ENCODE results near the gene WDR91. TPM values are rescaled to one million over a fixed set of nuclear protein-coding genes. Genes with fewer than 3 reads are reported as not detected.

The WDR91 gene
- total RNA-seq, 1 experiment from 2014 or later = 7.0 TPM

DNA sequence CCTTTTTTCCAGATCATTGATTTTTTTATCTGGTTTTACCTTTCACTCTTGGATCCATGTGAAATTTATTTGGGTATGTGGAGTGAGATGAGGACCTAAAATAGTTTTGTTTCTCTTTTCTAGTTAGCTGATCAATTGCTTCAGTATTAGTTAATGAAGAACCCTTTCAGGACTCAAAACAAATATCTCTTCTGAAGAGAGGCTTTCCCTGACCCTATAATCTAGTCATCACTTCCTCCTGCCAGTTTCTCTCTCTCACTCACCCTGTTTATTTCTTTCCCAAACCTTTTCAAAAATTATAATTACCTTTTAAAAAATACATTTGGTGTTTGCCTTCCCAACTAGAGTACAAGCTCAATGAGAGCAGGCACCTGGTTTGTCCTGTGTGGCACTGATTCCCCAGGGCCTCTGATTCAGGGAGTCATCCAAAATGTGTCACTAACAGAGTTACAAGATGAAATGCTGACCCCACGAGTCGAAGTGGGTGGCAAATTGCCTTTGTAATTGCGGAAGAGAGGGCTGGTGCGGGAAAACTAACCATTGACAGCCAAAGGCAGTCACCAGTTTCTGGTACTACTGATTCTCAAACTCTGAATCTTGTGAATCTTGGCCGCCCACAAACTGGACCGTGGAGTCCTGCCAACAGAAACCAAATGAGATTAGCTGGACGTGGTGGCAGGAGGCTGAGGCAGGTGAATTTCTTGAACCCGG is 61.1 kb downstream of the WDR91 start:
- BruUV-seq (replicated peaks) = no TSS peak
- Histone ChIP-seq H3K9me3 (ENCODE audit: low read depth, low read length, poor library complexity, severe bottlenecking) (peaks cover 11% of the 10 kb centered on the region), H3K36me3 (ENCODE audit: insufficient read depth, low read length, poor library complexity, severe bottlenecking) (no peaks in the 10 kb centered on the region), H3K27me3 (replicated peaks; ENCODE audit: insufficient read depth, low read depth, low read length, poor library complexity) (no peaks in the 10 kb centered on the region), H3K27ac (ENCODE audit: low read depth, low read length, poor library complexity, severe bottlenecking) (no peak overlapping the region), H3K4me1 (ENCODE audit: insufficient read depth, low read length, poor library complexity, severe bottlenecking) (no peaks in the 10 kb centered on the region), H3K4me3 (ENCODE audit: low read depth, low read length, poor library complexity, severe bottlenecking) (no peak overlapping the region)
- ChIA-PET POLR2A (ENCODE audit: low non-redundant PET) (no interaction called here), CTCF (no interaction called here)
- no peak for TF ChIP-seq EZH2 (IDR thresholded peaks at IDR 0.05; ENCODE audit: borderline replicate concordance, low read depth, low read length, poor library complexity, severe bottlenecking)
- TF ChIP-seq, protein P1, sequence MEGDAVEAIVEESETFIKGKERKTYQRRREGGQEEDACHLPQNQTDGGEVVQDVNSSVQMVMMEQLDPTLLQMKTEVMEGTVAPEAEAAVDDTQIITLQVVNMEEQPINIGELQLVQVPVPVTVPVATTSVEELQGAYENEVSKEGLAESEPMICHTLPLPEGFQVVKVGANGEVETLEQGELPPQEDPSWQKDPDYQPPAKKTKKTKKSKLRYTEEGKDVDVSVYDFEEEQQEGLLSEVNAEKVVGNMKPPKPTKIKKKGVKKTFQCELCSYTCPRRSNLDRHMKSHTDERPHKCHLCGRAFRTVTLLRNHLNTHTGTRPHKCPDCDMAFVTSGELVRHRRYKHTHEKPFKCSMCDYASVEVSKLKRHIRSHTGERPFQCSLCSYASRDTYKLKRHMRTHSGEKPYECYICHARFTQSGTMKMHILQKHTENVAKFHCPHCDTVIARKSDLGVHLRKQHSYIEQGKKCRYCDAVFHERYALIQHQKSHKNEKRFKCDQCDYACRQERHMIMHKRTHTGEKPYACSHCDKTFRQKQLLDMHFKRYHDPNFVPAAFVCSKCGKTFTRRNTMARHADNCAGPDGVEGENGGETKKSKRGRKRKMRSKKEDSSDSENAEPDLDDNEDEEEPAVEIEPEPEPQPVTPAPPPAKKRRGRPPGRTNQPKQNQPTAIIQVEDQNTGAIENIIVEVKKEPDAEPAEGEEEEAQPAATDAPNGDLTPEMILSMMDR (conservative IDR thresholded peaks at IDR 0.05; ENCODE audit: low read depth, low read length) = no peak
- intact Hi-C loops (cut with micrococcal nuclease; ENCODE audit: unreplicated experiment) = no loop called here
- DNase-seq (ENCODE audit: low spot score) = no peak

DNA sequence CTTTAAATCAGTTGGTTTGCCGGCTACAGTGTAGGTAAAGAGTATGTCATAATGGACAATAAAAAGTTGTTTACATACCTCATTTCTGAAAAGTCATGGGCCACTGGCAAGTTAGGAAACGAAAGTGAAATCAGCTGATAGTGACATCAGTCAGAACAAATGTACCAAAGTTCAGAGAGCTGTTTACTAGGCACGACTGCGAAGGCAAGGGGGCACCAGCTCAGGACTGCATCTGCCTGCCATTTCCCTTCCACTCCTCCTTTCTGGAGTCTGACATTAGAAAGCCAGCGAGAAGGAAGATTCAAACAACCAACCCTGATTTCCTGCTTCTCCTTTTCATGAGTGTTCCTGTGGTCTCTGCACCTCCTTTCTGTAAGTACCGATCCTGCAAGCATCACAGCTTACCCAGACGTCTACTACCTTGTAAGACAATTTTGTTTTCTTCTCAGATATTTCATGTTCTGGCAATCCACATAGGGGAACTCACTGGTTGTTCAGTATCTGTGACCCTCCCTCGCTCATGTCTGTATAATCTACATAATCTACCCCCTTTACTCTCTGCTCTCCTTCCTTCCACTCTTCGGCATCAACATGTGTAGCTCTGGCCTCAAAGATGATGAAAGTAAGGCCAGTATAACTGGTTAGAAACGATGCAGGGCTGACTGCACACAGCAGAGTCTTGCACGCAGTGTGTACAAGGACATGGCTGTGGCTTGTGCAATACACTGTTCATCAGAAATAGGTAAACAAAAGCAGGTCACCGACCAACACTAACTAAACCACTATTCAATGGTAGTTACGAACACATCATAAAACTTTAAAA is 63.2 kb downstream of the WDR91 start, which contains the start of gene TMEM140:
TMEM140 (plus strand) TSS at position 174 of the 823 bp plus-strand sequence. CDS start 16,370 bp downstream, outside the sequence.
- H3K27ac ChIP-seq (ENCODE audit: low read depth, low read length, poor library complexity, severe bottlenecking) = no peak within 1 kb of the TSS
- TF ChIP-seq EZH2 (IDR thresholded peaks at IDR 0.05; ENCODE audit: borderline replicate concordance, low read depth, low read length, poor library complexity, severe bottlenecking) = no peak
- TF ChIP-seq, protein P1 (conservative IDR thresholded peaks at IDR 0.05; ENCODE audit: low read depth, low read length) = no peak
- no peak for DNase-seq (ENCODE audit: low spot score)
- ChIA-PET POLR2A (ENCODE audit: low non-redundant PET) (no interaction called here), CTCF (no interaction called here)
- no peaks in the 10 kb centered on the region for H3K36me3 ChIP-seq (ENCODE audit: insufficient read depth, low read length, poor library complexity, severe bottlenecking)
- intact Hi-C loops (cut with micrococcal nuclease; ENCODE audit: unreplicated experiment) = no loop called here
- no peaks in the 10 kb centered on the region for H3K9me3 ChIP-seq (ENCODE audit: low read depth, low read length, poor library complexity, severe bottlenecking)
- no peaks in the 10 kb centered on the region for H3K27me3 ChIP-seq (replicated peaks; ENCODE audit: insufficient read depth, low read depth, low read length, poor library complexity)
- H3K4me3 ChIP-seq (ENCODE audit: low read depth, low read length, poor library complexity, severe bottlenecking) = no peak within 1 kb of the TSS
- BruUV-seq (replicated peaks) = no TSS peak
- H3K4me1 ChIP-seq (ENCODE audit: insufficient read depth, low read length, poor library complexity, severe bottlenecking) = no peaks in the 10 kb centered on the region

DNA sequence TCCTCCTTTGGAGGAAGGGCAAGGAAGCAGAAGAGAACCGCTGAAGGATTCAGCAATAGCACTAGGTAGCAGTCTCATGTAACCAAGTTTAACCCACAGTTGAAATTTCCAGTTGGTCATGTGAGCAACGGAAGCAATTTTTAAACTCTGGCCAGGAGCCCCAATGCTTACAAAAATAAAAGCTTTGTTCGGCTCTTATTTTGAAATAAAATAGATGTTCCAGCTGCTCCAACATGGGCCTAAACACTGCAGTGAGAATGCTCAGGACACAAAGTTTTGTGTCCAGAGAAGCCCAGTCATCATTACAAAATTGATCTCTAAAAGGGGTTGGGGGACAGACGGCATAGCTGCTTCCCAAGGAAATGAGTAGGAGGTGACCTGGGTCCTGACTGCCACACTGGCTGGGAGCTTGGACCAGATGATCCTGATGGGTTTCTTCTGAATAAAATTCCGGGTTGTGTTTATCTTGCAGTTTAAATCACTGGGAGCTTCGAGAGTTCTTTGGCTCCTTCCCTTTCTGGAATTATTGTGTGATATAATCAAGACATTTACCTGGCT is 63.9 kb downstream of the WDR91 start:
- H3K36me3 ChIP-seq (ENCODE audit: insufficient read depth, low read length, poor library complexity, severe bottlenecking) = no peaks in the 10 kb centered on the region
- no peak overlapping the region for H3K4me3 ChIP-seq (ENCODE audit: low read depth, low read length, poor library complexity, severe bottlenecking)
- CTCF ChIA-PET = no interaction called here
- DNase-seq (ENCODE audit: low spot score) = no peak
- no peak overlapping the region for H3K27ac ChIP-seq (ENCODE audit: low read depth, low read length, poor library complexity, severe bottlenecking)
- H3K27me3 ChIP-seq (replicated peaks; ENCODE audit: insufficient read depth, low read depth, low read length, poor library complexity) = no peaks in the 10 kb centered on the region
- TF ChIP-seq EZH2 (IDR thresholded peaks at IDR 0.05; ENCODE audit: borderline replicate concordance, low read depth, low read length, poor library complexity, severe bottlenecking) = no peak
- TF ChIP-seq, protein P1 (conservative IDR thresholded peaks at IDR 0.05; ENCODE audit: low read depth, low read length) = no peak
- no peaks in the 10 kb centered on the region for H3K4me1 ChIP-seq (ENCODE audit: insufficient read depth, low read length, poor library complexity, severe bottlenecking)
- no peaks in the 10 kb centered on the region for H3K9me3 ChIP-seq (ENCODE audit: low read depth, low read length, poor library complexity, severe bottlenecking)
- intact Hi-C loops (cut with micrococcal nuclease; ENCODE audit: unreplicated experiment) = no loop called here
- POLR2A ChIA-PET (ENCODE audit: low non-redundant PET) = no interaction called here
- BruUV-seq (replicated peaks) = no TSS peak

All from A673 (cell line).